Epidermal melanocyte (primary cell): Measurements from ENCODE around the gene ATP8A2.

Experiments
- DNase-seq: peaks from one replicate; pipeline ENCODE4 v3.0.0; 2011; ENCODE audit warnings: low spot score; ENCODE audit not compliant: insufficient read length

Gene ATP8A2

GRCh38 chr13:25910243-25910642 is 538.5 kb downstream of the ATP8A2 start:
- DNase-seq = no peak

GRCh38 chr13:25910991-25911419 is 539.2 kb downstream of the ATP8A2 start:
- no peak for DNase-seq

- DNase-seq = no peak
These were observed 541.2 kb downstream of the ATP8A2 start for GRCh38 chr13:25912961-25913360.

- DNase-seq = no peak
These were observed 544.2 kb downstream of the ATP8A2 start for GRCh38 chr13:25915840-25916518.

GRCh38 chr13:25920277-25920676 is 548.5 kb downstream of the ATP8A2 start:
- DNase-seq = no peak

GRCh38 chr13:25920931-25921330 is 549.2 kb downstream of the ATP8A2 start:
- no peak for DNase-seq

- no peak for DNase-seq
These were observed 550.6 kb downstream of the ATP8A2 start for GRCh38 chr13:25922376-25922775.

- no peak for DNase-seq
These were observed 551.7 kb downstream of the ATP8A2 start for GRCh38 chr13:25923217-25924085.

GRCh38 chr13:25927363-25927762 is 555.6 kb downstream of the ATP8A2 start:
- no peak for DNase-seq

- DNase-seq = no peak
These were observed 556.2 kb downstream of the ATP8A2 start for GRCh38 chr13:25927932-25928331.

- no peak for DNase-seq
These were observed 557.2 kb downstream of the ATP8A2 start for GRCh38 chr13:25928941-25929505.

GRCh38 chr13:25929816-25930215 is 558.0 kb downstream of the ATP8A2 start:
- DNase-seq = no peak

GRCh38 chr13:25930653-25931052 is 558.9 kb downstream of the ATP8A2 start:
- DNase-seq = no peak

- no peak for DNase-seq
These were observed 560.6 kb downstream of the ATP8A2 start for GRCh38 chr13:25932365-25932764.

- no peak for DNase-seq
These were observed 561.7 kb downstream of the ATP8A2 start for GRCh38 chr13:25933520-25933919.

- DNase-seq = no peak
These were observed 562.4 kb downstream of the ATP8A2 start for GRCh38 chr13:25934127-25934526.

- DNase-seq = no peak
These were observed 568.4 kb downstream of the ATP8A2 start for GRCh38 chr13:25939961-25940687.

GRCh38 chr13:25943081-25943480 is 571.3 kb downstream of the ATP8A2 start:
- DNase-seq = no peak

- no peak for DNase-seq
These were observed 571.9 kb downstream of the ATP8A2 start for GRCh38 chr13:25943658-25944057.

- no peak for DNase-seq
These were observed 573.8 kb downstream of the ATP8A2 start for GRCh38 chr13:25945596-25945995.

GRCh38 chr13:25946321-25946720 is 574.5 kb downstream of the ATP8A2 start:
- no peak for DNase-seq

GRCh38 chr13:25948910-25949309 is 577.1 kb downstream of the ATP8A2 start:
- no peak for DNase-seq
